Measurements from ENCODE around the gene DIAPH2.

The DIAPH2 gene

DNA sequence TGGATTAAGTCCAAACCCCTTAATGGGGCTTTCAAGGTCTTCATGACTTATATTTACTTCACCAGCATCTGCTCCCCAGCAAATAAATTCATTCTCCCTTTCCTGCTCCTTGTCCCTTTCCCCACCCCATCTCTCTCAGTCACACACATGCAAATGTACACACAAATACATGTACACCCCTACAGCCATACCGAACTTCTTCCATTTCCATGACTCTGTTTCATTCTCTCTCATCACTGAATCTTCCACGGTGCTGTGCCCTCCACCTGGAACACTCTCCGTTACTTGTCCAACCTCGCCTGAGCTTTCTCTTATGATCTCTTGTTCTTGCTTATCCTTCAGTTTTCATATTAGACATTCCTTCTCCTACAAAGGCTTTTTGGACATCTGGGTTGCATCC lies 177.0 kb downstream of the DIAPH2 start:
- TF ChIP-seq ISL1 (CRISPR knock-in tag; IDR thresholded peaks at IDR 0.05): no peak
- TF ChIP-seq ZNF8 (CRISPR knock-in tag; IDR thresholded peaks at IDR 0.05): no peak
- TF ChIP-seq, protein P1, sequence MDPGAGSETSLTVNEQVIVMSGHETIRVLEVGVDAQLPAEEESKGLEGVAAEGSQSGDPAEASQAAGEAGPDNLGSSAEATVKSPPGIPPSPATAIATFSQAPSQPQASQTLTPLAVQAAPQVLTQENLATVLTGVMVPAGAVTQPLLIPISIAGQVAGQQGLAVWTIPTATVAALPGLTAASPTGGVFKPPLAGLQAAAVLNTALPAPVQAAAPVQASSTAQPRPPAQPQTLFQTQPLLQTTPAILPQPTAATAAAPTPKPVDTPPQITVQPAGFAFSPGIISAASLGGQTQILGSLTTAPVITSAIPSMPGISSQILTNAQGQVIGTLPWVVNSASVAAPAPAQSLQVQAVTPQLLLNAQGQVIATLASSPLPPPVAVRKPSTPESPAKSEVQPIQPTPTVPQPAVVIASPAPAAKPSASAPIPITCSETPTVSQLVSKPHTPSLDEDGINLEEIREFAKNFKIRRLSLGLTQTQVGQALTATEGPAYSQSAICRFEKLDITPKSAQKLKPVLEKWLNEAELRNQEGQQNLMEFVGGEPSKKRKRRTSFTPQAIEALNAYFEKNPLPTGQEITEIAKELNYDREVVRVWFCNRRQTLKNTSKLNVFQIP (CRISPR knock-in tag; IDR thresholded peaks at IDR 0.05; ENCODE audit: borderline replicate concordance, low read depth): no peak
- TF ChIP-seq ZNF565 (CRISPR knock-in tag; conservative IDR thresholded peaks at IDR 0.05; ENCODE audit: low read depth): no peak
- no peak for TF ChIP-seq PPARA (CRISPR knock-in tag; IDR thresholded peaks at IDR 0.05; ENCODE audit: borderline replicate concordance)
- TF ChIP-seq BACH2 (CRISPR knock-in tag; IDR thresholded peaks at IDR 0.05; ENCODE audit: borderline replicate concordance): no peak
- no peak for TF ChIP-seq SNAI2 (CRISPR knock-in tag; IDR thresholded peaks at IDR 0.05)
- TF ChIP-seq, protein P2, sequence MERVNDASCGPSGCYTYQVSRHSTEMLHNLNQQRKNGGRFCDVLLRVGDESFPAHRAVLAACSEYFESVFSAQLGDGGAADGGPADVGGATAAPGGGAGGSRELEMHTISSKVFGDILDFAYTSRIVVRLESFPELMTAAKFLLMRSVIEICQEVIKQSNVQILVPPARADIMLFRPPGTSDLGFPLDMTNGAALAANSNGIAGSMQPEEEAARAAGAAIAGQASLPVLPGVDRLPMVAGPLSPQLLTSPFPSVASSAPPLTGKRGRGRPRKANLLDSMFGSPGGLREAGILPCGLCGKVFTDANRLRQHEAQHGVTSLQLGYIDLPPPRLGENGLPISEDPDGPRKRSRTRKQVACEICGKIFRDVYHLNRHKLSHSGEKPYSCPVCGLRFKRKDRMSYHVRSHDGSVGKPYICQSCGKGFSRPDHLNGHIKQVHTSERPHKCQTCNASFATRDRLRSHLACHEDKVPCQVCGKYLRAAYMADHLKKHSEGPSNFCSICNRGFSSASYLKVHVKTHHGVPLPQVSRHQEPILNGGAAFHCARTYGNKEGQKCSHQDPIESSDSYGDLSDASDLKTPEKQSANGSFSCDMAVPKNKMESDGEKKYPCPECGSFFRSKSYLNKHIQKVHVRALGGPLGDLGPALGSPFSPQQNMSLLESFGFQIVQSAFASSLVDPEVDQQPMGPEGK (CRISPR knock-in tag; IDR thresholded peaks at IDR 0.05; ENCODE audit: borderline replicate concordance): no peak
- TF ChIP-seq, protein P3, sequence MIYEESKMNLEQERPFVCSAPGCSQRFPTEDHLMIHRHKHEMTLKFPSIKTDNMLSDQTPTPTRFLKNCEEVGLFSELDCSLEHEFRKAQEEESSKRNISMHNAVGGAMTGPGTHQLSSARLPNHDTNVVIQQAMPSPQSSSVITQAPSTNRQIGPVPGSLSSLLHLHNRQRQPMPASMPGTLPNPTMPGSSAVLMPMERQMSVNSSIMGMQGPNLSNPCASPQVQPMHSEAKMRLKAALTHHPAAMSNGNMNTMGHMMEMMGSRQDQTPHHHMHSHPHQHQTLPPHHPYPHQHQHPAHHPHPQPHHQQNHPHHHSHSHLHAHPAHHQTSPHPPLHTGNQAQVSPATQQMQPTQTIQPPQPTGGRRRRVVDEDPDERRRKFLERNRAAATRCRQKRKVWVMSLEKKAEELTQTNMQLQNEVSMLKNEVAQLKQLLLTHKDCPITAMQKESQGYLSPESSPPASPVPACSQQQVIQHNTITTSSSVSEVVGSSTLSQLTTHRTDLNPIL (CRISPR knock-in tag; IDR thresholded peaks at IDR 0.05; ENCODE audit: low read depth): no peak
- no peak for TF ChIP-seq ZFP30 (CRISPR knock-in tag; IDR thresholded peaks at IDR 0.05)
- TF ChIP-seq ZNF70 (CRISPR knock-in tag; IDR thresholded peaks at IDR 0.05): no peak
- TF ChIP-seq RARB (CRISPR knock-in tag; IDR thresholded peaks at IDR 0.05): no peak
- TF ChIP-seq ARNTL (CRISPR knock-in tag; IDR thresholded peaks at IDR 0.05; ENCODE audit: borderline replicate concordance, low read depth): no peak
- TF ChIP-seq GLIS3 (CRISPR knock-in tag; IDR thresholded peaks at IDR 0.05): no peak
- TF ChIP-seq, protein P4, sequence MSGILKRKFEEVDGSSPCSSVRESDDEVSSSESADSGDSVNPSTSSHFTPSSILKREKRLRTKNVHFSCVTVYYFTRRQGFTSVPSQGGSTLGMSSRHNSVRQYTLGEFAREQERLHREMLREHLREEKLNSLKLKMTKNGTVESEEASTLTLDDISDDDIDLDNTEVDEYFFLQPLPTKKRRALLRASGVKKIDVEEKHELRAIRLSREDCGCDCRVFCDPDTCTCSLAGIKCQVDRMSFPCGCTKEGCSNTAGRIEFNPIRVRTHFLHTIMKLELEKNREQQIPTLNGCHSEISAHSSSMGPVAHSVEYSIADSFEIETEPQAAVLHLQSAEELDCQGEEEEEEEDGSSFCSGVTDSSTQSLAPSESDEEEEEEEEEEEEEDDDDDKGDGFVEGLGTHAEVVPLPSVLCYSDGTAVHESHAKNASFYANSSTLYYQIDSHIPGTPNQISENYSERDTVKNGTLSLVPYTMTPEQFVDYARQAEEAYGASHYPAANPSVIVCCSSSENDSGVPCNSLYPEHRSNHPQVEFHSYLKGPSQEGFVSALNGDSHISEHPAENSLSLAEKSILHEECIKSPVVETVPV (CRISPR knock-in tag; IDR thresholded peaks at IDR 0.05): no peak
- TF ChIP-seq ZFP3 (CRISPR knock-in tag; IDR thresholded peaks at IDR 0.05): no peak
- no peak for TF ChIP-seq TOX (CRISPR knock-in tag; IDR thresholded peaks at IDR 0.05; ENCODE audit: borderline replicate concordance)
- TF ChIP-seq TCF4 (CRISPR knock-in tag; IDR thresholded peaks at IDR 0.05; ENCODE audit: borderline replicate concordance): no peak
- no peak for TF ChIP-seq ZC3H10 (CRISPR knock-in tag; IDR thresholded peaks at IDR 0.05)
- no peak for ATAC-seq

DNA sequence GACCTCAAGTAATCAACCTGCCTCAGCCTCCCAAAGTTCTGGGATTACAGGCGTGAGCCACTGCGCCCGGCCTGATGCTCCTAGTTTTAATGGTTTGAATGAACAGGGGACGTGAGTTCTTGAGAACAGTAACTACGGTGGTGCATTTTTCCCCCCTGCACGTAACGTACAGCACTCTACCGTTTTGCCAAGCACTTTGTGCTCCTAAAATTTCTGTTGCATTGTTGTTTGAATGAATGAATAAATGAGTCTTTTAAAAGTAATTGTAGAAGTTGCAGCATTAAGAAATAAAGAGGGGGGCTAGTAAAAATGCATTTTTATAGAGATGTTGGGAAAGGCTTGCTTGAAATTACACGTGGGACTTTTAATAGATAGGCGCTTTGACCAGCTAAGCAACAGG lies 199.0 kb downstream of the DIAPH2 start, which contains the start of gene RPA4:
Gene RPA4 (plus strand): TSS at position 301 of the 400 bp plus-strand sequence. CDS start 403 bp downstream, outside the sequence.
- TF ChIP-seq CSDC2 (CRISPR knock-in tag; IDR thresholded peaks at IDR 0.05): no peak
- TF ChIP-seq BACH2 (CRISPR knock-in tag; IDR thresholded peaks at IDR 0.05; ENCODE audit: borderline replicate concordance): no peak
- no peak for TF ChIP-seq ESRRG (CRISPR knock-in tag; IDR thresholded peaks at IDR 0.05)
- no peak for TF ChIP-seq ISL1 (CRISPR knock-in tag; IDR thresholded peaks at IDR 0.05)
- TF ChIP-seq, protein P2 (CRISPR knock-in tag; IDR thresholded peaks at IDR 0.05; ENCODE audit: borderline replicate concordance): no peak
- no peak for TF ChIP-seq TCF4 (CRISPR knock-in tag; IDR thresholded peaks at IDR 0.05; ENCODE audit: borderline replicate concordance)
- no peak for TF ChIP-seq RARB (CRISPR knock-in tag; IDR thresholded peaks at IDR 0.05)
- TF ChIP-seq, protein P5, sequence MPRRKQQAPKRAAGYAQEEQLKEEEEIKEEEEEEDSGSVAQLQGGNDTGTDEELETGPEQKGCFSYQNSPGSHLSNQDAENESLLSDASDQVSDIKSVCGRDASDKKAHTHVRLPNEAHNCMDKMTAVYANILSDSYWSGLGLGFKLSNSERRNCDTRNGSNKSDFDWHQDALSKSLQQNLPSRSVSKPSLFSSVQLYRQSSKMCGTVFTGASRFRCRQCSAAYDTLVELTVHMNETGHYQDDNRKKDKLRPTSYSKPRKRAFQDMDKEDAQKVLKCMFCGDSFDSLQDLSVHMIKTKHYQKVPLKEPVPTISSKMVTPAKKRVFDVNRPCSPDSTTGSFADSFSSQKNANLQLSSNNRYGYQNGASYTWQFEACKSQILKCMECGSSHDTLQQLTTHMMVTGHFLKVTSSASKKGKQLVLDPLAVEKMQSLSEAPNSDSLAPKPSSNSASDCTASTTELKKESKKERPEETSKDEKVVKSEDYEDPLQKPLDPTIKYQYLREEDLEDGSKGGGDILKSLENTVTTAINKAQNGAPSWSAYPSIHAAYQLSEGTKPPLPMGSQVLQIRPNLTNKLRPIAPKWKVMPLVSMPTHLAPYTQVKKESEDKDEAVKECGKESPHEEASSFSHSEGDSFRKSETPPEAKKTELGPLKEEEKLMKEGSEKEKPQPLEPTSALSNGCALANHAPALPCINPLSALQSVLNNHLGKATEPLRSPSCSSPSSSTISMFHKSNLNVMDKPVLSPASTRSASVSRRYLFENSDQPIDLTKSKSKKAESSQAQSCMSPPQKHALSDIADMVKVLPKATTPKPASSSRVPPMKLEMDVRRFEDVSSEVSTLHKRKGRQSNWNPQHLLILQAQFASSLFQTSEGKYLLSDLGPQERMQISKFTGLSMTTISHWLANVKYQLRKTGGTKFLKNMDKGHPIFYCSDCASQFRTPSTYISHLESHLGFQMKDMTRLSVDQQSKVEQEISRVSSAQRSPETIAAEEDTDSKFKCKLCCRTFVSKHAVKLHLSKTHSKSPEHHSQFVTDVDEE (CRISPR knock-in tag; IDR thresholded peaks at IDR 0.05): no peak
- no peak for TF ChIP-seq ZNF565 (CRISPR knock-in tag; conservative IDR thresholded peaks at IDR 0.05; ENCODE audit: low read depth)
- TF ChIP-seq GLIS3 (CRISPR knock-in tag; IDR thresholded peaks at IDR 0.05): no peak
- TF ChIP-seq, protein P3 (CRISPR knock-in tag; IDR thresholded peaks at IDR 0.05; ENCODE audit: low read depth): no peak
- TF ChIP-seq, protein P1 (CRISPR knock-in tag; IDR thresholded peaks at IDR 0.05; ENCODE audit: borderline replicate concordance, low read depth): no peak
- TF ChIP-seq TOX (CRISPR knock-in tag; IDR thresholded peaks at IDR 0.05; ENCODE audit: borderline replicate concordance): no peak
- TF ChIP-seq PPARA (CRISPR knock-in tag; IDR thresholded peaks at IDR 0.05; ENCODE audit: borderline replicate concordance): no peak
- no peak for TF ChIP-seq SNAI2 (CRISPR knock-in tag; IDR thresholded peaks at IDR 0.05)
- no peak for TF ChIP-seq ARNTL (CRISPR knock-in tag; IDR thresholded peaks at IDR 0.05; ENCODE audit: borderline replicate concordance, low read depth)
- no peak for TF ChIP-seq ZFP30 (CRISPR knock-in tag; IDR thresholded peaks at IDR 0.05)
- TF ChIP-seq ZFP3 (CRISPR knock-in tag; IDR thresholded peaks at IDR 0.05): no peak
- TF ChIP-seq ZNF8 (CRISPR knock-in tag; IDR thresholded peaks at IDR 0.05): no peak
- TF ChIP-seq ZC3H10 (CRISPR knock-in tag; IDR thresholded peaks at IDR 0.05): no peak
- no peak for ATAC-seq
